ENCODE data around the gene ANKDD1A. TPM values are rescaled to one million over a fixed set of nuclear protein-coding genes. Genes with fewer than 3 reads are reported as not detected.

ANKDD1A gene
- total and polyA plus RNA-seq, 7 donors = 0.60 to 9.4 (median 6.2) TPM; not detected in 1

DNA sequence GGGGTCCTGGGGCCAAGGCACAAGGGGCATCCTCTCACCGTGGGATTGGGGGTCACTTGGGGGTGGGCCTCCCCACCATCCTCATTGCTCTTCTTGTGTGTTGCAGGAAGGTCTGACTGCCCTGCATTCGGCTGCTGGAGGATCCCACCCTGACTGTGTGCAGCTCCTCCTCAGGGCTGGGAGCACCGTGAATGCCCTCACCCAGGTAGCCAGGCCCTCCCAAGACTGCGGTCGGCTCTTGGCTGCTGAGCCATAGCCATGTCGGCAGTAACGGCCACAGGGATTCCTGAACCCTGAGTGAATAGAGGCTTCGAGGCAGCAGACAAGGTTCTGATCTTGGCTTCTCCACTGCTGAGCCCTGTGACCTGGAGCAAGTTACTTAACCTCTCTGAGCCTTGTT lies 19.7 kb downstream of the ANKDD1A start:
- Histone ChIP-seq H3K4me3 (no peak overlapping the region), H3K27ac (no peak overlapping the region), H3K4me1 (no peaks in the 10 kb centered on the region), H3K9me3 (no peaks in the 10 kb centered on the region), H3K36me3 (peaks cover 0 to 17% (median 0%) of the 10 kb centered on the region in 4 donors), H3K27me3 (no peaks in the 10 kb centered on the region)
- intact Hi-C loops (cut with DNase I) = no loop called here
- WGBS, 2 donors = 77 to 92% methylated on average over 8 of the region's 8 CpGs
- no peak for DNase-seq
- no peak for TF ChIP-seq EP300 (IDR thresholded peaks at IDR 0.05)
- no peak for TF ChIP-seq POLR2AphosphoS5 (IDR thresholded peaks at IDR 0.05)
- TF ChIP-seq POLR2A (IDR thresholded peaks at IDR 0.05) = no peak
- TF ChIP-seq, protein P1, sequence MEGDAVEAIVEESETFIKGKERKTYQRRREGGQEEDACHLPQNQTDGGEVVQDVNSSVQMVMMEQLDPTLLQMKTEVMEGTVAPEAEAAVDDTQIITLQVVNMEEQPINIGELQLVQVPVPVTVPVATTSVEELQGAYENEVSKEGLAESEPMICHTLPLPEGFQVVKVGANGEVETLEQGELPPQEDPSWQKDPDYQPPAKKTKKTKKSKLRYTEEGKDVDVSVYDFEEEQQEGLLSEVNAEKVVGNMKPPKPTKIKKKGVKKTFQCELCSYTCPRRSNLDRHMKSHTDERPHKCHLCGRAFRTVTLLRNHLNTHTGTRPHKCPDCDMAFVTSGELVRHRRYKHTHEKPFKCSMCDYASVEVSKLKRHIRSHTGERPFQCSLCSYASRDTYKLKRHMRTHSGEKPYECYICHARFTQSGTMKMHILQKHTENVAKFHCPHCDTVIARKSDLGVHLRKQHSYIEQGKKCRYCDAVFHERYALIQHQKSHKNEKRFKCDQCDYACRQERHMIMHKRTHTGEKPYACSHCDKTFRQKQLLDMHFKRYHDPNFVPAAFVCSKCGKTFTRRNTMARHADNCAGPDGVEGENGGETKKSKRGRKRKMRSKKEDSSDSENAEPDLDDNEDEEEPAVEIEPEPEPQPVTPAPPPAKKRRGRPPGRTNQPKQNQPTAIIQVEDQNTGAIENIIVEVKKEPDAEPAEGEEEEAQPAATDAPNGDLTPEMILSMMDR (IDR thresholded peaks at IDR 0.05) = no peak

DNA sequence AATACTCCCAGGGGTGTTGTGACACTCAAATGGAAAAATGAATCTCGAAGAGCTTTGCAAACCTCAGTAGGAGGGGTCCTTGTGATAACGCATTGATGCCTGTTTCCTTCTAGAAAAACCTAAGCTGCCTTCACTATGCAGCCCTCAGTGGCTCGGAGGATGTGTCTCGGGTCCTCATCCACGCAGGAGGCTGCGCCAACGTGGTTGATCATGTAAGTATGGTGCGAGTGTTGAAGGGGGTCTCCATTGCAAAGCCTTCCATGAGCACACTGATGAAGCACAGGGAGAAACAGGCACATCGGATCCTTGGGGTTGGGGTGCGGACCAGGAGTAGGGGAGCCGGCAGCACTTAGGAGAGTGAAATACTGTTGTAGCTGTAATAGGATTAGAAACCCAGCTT lies 22.3 kb downstream of the ANKDD1A start:
- H3K36me3 ChIP-seq = peaks cover 0 to 22% (median 0%) of the 10 kb centered on the region in 4 donors
- no peaks in the 10 kb centered on the region for H3K27me3 ChIP-seq
- no peaks in the 10 kb centered on the region for H3K4me1 ChIP-seq
- no peak overlapping the region for H3K27ac ChIP-seq
- H3K9me3 ChIP-seq = no peaks in the 10 kb centered on the region
- intact Hi-C loops (cut with DNase I) = no loop called here
- 97 to 98% methylated on average over 11 of the region's 11 CpGs for WGBS, 2 donors
- no peak overlapping the region for H3K4me3 ChIP-seq
- no peak for DNase-seq
- TF ChIP-seq POLR2A (IDR thresholded peaks at IDR 0.05) (no peak), EP300 (IDR thresholded peaks at IDR 0.05) (no peak), POLR2AphosphoS5 (IDR thresholded peaks at IDR 0.05) (no peak)
- TF ChIP-seq, protein P1 (IDR thresholded peaks at IDR 0.05) = no peak

DNA sequence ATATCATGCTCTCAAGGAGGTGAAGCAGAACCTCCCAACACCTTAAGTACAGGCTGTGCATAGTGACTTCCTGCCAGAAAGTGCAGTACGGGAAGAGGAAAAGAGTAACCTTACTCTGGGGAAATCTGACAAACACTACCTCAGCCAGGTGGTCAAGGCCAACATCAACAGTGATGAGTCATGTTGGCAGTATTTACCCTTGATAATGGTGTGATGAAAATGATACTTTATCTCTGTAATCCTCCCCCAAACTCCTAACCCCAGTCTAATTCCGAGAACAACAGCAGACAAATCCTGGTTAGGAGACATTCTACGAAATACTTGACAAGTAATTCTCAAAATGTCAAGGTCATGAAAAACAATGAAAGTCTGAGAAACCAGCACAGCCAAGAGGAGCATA lies 26.5 kb downstream of the ANKDD1A start:
- no peaks in the 10 kb centered on the region for H3K9me3 ChIP-seq
- no peaks in the 10 kb centered on the region for H3K27me3 ChIP-seq
- no peak overlapping the region for H3K4me3 ChIP-seq
- TF ChIP-seq POLR2AphosphoS5 (IDR thresholded peaks at IDR 0.05) = peak in 1 of 4 donors; percentile 22
- no peak for TF ChIP-seq EP300 (IDR thresholded peaks at IDR 0.05)
- H3K27ac ChIP-seq = no peak overlapping the region
- H3K4me1 ChIP-seq = no peaks in the 10 kb centered on the region
- H3K36me3 ChIP-seq = peaks cover 0 to 12% (median 0%) of the 10 kb centered on the region in 4 donors
- intact Hi-C loops (cut with DNase I) = no loop called here
- no peak for DNase-seq
- WGBS, 2 donors = 69 to 80% methylated on average over 3 of the region's 3 CpGs

DNA sequence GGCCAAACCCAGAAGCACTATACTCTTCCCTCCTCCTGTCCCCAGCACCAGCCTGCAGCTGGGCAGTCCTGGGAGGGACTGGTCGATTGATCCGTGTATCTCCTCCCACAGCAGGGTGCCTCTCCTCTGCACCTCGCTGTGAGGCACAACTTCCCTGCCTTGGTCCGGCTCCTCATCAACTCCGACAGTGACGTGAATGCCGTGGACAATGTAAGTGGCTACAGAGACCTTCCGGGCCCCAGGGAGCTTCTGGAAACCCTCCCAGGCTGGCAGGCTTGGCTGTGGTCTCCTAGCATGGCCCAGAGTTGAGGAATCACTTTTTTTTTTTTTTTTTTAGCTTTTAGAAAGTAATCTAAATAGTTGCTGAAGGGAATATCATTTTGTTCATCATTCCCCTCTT lies 30.7 kb downstream of the ANKDD1A start:
- no peak for TF ChIP-seq POLR2A (IDR thresholded peaks at IDR 0.05)
- TF ChIP-seq EP300 (IDR thresholded peaks at IDR 0.05) = no peak
- TF ChIP-seq, protein P1 (IDR thresholded peaks at IDR 0.05) = no peak
- TF ChIP-seq POLR2AphosphoS5 (IDR thresholded peaks at IDR 0.05) = no peak
- Histone ChIP-seq H3K4me3 (no peak overlapping the region), H3K4me1 (no peaks in the 10 kb centered on the region), H3K9me3 (no peaks in the 10 kb centered on the region), H3K27me3 (no peaks in the 10 kb centered on the region), H3K27ac (no peak overlapping the region), H3K36me3 (no peaks in the 10 kb centered on the region)
- WGBS, 2 donors = 75 to 85% methylated on average over 8 of the region's 8 CpGs
- intact Hi-C loops (cut with DNase I) = no loop called here
- DNase-seq = no peak

DNA sequence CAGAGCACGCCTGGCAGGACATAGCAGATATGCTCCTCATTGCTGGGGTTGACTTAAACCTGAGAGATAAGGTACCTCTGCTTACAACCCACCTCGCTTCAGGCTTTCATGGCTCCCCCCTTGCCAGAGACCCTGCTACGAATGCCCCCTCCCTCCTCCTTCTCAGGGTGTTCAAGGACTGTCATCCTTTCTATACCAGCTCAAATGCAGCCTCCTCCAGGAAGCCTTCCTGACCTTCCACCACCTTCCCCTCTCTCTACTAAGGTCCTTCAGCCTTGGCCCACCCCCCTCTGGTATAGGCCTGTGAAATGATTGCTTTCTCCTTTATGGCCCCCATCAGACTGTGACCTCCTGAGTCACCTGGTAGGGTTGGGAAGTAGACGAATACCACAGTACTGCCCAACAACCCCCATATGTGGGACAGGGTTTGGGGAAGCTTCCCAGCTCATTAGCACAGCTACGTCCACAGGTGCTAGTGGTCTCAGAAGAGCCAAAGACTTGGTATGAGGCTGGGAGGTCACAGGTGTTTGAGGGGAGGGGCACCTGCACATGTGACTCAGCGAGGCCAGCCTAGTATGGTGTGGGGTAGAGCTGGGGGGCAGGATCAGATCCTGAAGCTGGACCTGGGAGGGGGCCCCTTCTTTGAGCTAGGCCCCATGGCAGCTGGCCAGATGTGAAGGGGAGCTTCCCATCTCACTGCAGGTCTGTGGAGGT lies 32.0 kb downstream of the ANKDD1A start:
- intact Hi-C loops (cut with DNase I) = no loop called here
- Histone ChIP-seq H3K36me3 (no peaks in the 10 kb centered on the region), H3K4me3 (no peak overlapping the region), H3K9me3 (no peaks in the 10 kb centered on the region), H3K27ac (no peak overlapping the region), H3K27me3 (no peaks in the 10 kb centered on the region), H3K4me1 (no peaks in the 10 kb centered on the region)
- TF ChIP-seq POLR2A (IDR thresholded peaks at IDR 0.05) (no peak), POLR2AphosphoS5 (IDR thresholded peaks at IDR 0.05) (no peak), EP300 (IDR thresholded peaks at IDR 0.05) (no peak)
- TF ChIP-seq, protein P1 (IDR thresholded peaks at IDR 0.05) = no peak
- WGBS, 2 donors = 77 to 87% methylated on average over 6 of the region's 6 CpGs
- no peak for DNase-seq
